ENCODE measurements around the gene ATP5MG.
"Not testable (repeated sequence)": the region's sequence is repeated elsewhere in the genome, so short reads cannot be mapped to it uniquely, and the experiment has no call there.

The ATP5MG gene

DNA sequence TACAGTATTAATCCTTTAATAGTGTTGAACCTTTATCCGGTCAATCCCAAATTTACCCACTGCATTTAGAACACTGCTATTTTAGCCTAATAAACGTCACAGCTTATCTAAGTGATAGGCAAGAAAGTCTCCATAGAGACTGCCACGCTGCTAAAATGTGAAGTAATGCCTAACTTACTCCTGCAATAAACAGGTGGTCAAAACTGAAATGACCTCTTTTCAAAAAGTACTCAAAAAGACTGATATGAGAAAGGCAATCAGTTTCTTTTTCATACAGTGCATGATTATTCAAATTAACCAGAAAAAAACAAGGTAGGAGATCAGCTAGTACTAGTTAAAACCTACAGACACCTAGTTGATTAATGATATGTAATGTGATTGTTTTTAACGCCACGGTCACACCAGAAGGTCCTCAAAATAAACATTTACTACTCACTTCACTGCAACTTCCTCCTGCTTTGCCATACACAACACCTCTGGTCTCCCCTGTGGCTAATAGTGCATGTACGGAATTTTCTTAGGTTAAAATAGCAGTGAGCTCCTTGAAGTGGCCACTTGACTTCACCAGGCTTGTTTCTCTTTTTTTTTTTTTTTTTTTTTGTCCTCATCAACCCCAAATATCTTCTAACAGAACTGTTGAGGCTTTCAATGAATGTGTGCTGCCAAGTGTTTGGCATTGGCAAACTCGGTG, 8.8 kb downstream of the ATP5MG start:
- no peak for DNase-seq

DNA sequence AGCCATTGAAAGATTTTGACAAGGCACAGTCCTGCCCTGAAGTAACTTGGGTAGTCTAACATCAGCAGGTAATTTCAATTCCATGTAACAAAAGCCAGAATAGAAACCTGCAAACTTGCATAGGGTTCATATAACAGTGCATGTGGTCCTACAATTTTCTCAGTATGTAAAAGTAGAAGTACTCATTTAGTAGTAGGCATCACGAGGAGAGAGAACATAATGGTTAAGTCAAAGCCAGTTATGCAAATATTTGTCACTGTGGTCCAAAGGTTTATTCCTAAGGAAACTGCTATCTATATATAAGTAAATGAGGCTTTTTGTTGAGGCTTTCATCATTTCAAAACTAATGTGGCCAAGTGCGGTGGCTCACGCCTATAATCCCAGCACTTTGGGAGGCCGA, 10.1 kb downstream of the ATP5MG start:
- no peak for DNase-seq

DNA sequence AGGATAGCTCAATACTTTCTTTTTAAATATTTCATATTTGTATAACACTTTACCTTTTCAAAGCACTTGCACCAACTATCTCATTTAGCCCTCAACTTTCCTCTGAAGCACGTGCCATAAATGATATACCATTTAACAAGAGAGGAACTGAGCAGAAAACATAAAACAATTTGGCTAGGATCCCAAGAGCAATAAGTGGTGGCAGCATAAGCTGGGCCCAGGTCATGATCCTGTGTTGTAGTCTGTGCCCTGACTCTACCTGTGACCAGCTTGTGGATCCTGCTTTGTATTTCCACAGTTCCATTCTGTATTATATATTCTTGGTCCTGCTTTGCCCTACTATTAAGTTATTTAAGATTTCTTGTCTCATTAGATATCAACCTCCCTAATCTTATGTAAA, 11.5 kb downstream of the ATP5MG start:
- no peak for DNase-seq

DNA sequence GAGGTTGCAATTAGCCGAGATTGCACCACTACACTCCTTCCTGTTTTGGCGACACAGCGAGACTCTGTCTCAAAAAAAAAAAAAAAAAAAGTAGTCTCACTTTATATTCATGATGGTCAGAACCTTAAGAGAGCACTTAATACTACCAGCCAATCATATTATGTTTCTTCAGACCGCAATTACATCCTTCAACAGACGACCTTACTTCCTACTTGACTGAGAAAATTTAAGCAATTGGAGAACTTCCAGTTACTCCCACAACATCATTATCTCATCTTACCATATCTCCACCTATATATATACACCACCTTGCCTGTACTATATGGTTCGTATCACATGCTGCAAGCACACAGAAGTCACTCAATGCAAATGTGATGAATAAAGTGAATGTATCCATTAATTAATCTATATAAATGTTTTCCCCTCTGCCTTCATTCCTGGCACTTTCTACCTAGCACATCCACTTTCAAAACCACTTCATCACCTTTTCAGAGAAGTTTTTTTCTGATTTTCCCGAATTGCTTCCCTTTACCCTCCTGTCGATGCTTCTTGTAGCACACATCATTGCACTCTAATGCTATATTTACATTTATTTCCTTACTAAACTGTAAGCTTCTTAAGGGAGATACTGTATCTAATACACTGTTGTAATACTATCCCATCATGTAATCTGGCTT, 13.8 kb downstream of the ATP5MG start:
- DNase-seq = no peak

DNA sequence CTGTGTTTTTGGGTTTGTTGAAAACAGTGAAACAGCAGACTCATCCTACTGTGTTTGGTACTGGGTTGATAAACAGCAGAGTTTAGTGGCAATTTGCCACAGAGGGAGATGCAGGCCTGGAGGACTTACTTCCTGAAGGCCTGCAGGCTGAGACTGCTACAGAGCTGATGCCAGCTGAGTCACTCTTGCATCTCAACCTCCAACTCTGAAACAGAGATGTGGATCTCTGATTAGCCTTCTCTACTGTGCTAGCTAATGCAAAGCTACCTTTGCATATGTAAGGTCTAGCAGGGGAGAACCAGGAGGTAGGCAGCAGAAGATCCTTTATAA, 14.3 kb downstream of the ATP5MG start:
- DNase-seq = peak; percentile 65

DNA sequence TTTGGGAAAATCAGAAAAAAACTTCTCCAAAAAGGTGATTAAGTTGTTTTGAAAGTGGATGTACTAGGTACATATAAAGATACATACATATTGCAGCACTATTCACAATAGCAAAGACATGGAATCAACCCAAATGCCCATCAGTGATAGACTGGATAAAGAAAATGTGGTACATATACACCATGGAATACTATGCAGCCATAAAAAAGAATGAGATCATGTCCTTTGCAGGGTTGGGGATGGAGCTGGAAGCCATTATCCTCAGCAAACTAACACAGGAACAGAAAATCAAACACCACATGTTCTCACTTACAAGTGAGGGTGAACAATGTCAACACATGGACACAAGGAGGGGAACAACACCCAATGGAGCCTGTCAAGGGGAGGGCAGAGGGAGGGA, 15.5 kb downstream of the ATP5MG start:
- DNase-seq = not testable (repeated sequence)

DNA sequence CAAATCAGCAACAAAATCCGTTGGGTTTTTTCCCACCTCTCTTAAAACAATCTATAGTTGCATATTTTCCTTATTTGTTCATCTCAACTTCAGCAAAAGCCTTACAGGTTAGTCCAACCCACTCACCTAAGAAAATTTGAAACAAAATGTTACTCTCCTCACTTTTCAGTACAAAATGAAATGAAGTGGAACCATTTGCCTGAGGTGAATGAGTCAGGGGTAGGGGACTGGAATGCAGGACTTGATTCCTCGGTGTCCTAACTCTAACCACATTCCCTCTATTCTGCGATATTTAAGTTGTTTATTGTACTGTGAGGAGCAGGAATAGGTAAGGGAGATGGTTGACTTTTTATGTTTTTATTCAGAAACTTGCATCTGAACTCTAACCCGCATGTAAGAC, 16.4 kb downstream of the ATP5MG start:
- no peak for DNase-seq

DNA sequence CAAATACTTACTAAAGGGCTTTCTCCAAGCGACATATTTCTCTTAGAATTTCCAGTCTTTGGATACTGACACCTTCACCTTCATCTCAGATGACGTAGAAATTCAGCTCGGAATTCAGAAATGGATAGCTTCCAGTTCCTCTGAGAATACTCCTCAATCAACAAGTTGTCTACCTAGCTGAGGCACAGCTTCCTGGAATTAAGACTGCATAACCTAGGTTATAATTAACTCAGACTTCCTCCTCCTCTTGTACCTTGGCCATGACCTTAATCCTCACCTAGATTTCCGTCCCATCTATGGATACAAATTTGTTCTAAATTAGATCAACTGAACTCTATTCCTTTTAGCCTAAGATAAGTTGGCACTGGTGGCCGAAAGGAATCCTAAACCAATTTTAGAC, 17.4 kb downstream of the ATP5MG start:
- DNase-seq = no peak

DNA sequence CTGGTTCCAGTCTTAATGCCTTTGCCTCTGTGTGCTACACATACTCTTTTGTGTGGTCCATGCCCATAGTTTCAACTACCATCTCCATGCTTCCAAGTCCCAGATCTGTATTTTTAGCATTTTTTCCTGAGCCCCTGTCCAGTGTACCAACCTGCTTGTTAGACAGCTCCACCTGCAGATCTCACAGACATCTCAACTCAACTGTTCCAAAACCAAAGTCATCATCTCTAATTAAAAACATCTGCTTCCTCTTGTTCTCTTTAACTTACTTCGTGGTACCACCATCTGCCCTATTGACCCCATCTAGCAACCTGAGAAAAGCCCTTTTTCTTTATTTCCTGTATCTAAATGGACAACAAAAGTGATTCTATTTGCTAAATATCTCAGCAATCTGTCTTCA, 26.3 kb downstream of the ATP5MG start:
- DNase-seq = no peak

DNA sequence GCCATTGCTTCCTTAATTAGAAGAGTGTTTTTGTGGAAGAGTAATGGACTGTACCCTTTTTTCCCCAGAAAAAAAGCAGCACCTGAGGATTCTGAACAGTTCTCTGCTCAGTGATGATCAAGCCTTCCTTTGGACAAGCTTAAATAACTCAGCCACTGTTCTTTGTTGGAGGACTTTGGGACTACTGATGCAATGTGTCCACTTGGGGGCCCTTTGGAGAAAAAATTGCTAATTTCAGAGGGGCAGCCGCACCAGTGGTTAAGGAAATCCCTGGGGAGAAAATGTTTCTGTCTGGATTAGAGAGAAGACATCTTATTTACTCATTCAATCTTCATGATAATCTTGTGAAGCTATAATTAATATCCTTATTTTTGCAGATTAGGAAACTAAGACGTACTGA, 29.6 kb downstream of the ATP5MG start:
- no peak for DNase-seq

DNA sequence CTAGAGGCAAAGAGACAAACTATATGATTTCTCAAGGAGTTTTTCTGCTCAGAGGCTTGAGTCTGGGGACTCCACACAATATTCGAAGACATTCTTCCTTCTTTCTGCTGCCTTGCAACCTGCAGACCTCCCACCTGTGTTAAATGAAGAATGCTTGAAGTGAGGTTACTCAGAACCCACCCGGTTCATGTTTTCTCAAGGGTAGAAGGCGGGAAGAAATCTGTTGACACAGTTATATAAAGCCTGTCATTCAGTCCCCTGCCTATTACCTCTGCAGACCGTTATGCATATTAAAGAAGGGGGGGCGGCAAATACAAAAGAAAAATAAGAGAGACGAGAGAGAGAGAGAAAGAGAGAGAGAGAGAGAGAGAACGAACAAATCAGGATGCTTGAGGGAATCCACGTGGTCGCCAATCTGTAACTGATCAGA, 32.7 kb downstream of the ATP5MG start:
- no peak for DNase-seq

DNA sequence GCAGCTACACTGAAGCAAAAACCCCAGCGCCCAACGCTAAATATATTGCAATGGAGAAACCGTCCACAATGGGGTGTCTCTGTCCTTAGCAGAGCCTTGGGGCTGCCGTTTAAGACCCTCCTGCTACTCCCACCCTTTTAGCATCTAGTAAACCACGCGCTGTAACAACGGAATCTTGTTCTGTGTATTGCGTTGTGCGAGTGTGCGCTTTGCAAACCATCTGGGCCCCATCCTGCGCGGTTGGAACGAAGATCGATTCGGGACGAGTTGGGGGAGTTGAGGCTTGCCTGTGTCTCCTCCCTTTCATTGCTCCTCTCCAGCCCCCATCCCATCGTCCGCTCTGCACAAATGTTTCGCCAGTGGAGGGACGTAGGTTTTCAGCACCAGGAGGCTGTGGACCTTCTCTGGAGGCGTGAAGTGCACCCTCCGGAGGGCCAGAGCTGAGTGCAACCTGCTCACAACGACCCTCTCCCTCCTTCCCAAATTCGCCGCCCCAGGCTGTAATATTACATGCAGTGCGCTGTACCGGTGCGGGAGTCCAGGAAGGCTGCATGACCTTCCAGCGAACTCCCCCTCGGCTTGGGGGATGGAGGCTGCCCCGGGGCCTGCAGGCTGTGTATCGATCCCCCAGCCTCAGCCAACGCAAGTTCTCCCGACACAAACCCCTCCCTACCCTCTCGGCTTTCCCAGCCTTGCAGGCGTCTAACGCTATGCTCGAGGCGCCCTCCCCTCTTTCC, 33.3 kb downstream of the ATP5MG start:
- DNase-seq = peak; percentile 71

DNA sequence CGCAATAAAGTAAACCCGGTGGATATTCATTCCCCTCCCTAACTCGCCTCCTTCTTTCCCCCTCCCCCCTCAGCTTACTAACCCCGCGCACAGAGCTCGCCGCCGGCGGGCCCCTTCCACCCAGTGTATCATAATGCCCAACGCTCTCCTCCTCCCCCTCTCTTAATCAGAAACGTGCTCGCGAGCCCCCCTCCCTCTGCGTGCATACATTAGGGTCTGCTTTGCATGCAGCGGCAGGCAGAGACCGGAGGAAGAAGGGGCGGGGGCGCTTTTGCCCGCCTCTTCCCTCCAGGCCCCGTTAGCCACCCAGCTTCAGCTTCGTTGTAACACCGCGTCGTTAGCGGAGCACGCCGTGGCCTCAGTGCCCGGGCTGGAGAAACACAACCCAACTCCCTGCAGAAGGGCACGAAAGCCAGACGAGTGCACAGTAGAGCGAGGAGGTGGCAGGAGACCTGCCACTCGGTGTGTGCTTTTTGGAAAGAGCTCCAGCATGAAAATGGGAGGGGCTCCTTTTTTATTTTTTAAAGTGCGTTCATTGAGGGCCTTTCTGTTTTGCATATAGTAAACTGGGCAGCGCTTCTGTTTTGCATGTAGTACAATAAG, 34.0 kb downstream of the ATP5MG start:
- DNase-seq = peak; percentile 84

DNA sequence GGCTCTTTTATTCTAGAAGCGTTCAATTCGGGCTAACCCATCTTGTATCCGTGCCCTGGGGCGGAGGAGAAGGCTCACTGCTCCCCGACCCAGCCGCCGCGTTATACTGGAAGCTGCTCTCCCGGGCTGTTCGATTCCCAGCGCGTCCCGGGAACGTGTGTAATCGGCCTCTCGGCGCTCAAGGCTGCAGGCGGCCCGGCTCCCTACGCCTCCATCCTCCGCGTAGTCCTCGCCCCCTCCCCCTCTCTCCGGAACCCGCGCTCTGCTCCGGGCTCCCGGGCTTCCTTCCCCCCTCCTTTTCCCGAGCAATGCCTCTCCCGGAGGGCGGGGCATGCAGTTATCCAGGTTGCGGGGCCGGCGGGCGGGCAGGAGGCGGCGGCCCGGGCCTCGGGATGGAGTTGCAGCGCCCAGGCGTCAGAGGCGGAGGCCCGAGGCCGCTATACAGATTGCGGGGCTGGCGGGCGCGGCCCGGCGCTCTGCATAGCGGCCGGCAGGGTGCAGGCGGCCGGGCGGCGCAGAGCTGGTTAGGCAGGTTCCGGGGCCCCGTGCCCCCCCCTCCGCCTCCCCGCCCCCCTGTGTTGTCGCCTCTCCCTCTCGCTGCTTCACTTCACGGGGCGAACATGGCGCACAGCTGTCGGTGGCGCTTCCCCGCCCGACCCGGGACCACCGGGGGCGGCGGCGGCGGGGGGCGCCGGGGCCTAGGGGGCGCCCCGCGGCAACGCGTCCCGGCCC, 34.7 kb downstream of the ATP5MG start, which contains the start of gene KMT2A:
Gene KMT2A, plus strand, starts transcription at position 600 of the 732 bp plus-strand sequence. Its CDS starts 21 bp downstream, at position 621.
- peak; percentile 95 for DNase-seq

DNA sequence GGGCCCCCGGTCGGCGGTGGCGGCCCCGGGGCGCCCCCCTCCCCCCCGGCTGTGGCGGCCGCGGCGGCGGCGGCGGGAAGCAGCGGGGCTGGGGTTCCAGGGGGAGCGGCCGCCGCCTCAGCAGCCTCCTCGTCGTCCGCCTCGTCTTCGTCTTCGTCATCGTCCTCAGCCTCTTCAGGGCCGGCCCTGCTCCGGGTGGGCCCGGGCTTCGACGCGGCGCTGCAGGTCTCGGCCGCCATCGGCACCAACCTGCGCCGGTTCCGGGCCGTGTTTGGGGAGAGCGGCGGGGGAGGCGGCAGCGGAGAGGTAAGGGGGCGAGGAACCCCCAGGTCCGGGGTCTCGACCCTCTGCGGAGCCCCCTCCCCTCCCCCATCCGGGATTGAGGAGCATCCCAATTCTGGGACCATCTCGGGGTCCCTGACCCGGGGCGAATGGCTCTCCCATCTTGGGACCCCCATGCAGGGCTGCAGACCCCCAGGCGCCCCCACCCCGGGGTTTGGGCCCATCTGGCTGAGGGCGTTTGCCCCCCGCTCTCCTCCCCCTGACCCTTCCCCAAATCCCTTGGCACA, 35.3 kb downstream of the ATP5MG start:
- no peak for DNase-seq

DNA sequence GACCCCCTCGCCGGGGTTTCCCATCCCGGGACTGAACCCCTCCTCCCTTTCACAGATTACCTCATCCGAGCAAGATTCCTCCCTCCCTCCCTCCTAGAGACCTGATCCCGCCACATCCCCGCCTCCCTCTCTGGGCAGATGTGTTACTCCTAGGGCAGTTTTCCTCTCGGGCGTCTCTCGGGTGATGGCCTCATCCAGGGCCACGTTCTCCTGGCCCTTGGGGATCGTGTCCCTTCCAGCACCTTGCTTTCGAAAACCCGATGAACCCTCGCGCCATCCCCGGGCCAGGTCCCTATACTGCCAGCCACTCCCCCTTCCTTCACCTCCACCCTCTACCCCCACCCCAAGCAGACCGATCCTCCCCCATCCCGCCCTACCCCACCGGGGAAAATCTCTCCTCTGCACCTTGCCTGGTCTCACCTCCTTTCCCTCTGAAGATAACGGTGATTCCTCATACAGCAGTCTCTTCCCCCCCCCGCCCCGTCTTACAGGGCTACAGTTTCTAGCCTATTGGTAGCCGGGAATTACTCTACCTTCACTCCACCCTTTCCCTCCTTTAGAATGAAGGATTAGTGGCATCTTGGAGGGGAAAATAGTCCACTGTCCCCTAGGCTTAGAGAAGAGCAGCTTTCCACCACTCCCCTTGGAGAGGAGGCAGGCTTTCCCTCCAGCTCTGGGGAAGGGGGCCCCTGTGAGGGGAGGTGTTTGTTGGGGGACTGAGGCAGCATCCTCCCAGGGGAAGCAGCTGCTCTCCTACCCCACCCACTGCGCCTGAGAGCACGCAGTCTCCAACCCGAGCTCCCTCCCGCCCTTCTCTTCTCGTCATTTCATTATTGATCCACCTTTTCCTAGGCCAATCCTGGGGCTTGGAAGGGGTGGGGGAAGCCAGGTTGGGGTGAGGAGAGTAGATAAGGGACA, 36.1 kb downstream of the ATP5MG start:
- DNase-seq = peak; percentile 64

DNA sequence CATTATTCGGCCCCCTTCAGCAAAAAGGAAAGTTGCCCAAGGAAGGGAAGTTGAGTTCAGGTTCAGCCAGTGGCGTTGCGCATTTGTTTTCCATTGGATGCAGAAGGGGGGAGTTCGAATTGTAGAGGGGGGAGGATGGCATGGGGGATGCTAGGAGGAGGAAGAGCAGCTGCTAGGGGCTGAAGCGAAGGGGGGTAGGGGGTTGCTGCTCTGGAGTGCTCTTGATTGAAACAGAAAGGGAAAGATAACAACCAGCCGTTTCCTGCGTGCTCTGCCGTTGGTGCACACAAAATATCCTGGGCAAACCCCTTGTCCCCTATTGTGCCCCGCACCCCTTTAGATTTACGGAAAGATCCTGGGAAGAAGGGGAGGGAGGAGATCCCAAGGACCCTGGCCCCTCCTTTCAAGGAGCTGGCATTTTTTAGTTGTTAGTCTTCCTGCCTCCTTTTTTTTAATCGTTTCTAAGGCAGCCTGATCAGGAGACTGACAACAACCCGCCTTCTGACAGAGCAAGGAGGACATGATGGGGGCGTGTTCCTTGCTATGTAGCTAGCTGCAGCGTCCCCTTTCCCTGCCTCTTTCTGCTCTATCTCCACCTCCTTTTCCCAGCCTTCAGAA, 37.0 kb downstream of the ATP5MG start:
- DNase-seq = peak; percentile 68

DNA sequence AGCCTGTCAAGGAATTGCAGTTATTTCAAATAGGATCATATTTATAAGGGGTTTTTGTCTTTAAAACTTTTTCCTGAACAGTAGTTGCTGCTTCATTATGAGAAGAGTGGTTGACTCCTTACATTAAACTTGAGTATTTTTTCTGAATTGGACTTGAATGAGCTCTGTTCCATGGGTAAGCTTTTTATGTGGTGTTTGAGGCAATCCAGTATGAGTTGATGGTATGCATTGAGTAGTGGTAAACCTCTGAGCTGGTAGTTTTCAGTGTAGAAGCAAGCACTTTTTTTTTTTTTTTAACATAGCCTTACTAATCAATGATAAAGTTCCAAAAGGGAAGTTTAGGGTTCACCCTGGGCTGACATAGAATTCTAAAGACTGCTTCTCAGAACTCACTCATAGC, 38.2 kb downstream of the ATP5MG start:
- peak; percentile 54 for DNase-seq

DNA sequence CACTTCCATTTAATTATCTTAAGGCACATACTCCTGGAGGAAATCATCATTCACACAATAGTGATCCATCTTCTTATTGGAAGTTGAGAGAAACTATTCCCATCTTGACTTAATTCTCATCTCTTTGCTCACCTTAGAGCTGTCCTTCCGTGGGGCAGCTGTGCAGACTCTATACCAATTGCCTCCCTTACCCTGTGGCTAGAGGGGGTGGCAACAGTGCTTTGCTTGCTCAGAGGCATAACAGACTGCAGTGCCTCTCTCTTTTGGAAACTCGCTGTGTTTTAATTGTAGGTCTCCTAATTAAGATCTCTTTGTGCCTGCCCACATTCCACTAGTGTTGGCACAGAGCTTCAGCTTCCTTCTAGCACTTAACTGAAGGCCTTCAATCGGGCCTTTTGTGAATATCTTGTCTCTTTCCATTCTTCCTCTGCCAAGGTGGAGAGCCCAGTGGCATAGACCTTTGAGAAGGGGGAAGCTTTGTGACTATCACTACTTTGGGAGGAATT, 40.4 kb downstream of the ATP5MG start:
- DNase-seq = no peak

DNA sequence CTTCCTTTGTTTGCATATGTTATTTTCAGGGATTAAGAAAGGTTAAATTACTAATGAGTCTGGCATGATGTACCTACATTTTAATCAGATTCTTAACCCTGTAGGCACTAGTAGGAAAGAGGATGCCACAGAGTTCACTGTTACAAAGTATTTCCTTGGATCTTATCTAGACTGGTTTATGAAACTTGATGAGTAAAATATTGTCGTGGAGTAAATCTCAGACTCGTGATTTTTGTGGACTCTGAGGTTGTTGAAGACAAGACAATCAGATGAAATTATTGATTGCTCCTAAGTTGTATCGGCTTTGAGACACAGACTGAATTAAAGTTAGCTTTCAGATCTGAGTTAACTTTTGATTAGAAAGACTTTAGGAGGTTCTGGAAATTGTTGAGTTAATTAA, 40.9 kb downstream of the ATP5MG start:
- DNase-seq = peak; percentile 57
